SHP77 treated with DMSO at 0.1 percent for 48 hours (cell line): ENCODE data around the gene NF2.

ENCODE experiments used
- DNase-seq: peaks from one replicate; lab custom pipeline; 2025; lab: John Stamatoyannopoulos, UW

The NF2 gene

GRCh38 chr22:29702000-29702930, 98.8 kb downstream of the NF2 start:
- DNase-seq, result no peak

- no peak for DNase-seq
These were observed 99.6 kb downstream of the NF2 start for GRCh38 chr22:29702931-29703501.

- no peak for DNase-seq
These were observed 100.2 kb downstream of the NF2 start for GRCh38 chr22:29703569-29704195.

- DNase-seq, result peak; percentile 29
These were observed 101.3 kb downstream of the NF2 start for GRCh38 chr22:29704528-29705285.

GRCh38 chr22:29705651-29706050, 102.2 kb downstream of the NF2 start:
- DNase-seq, result no peak

- DNase-seq, result peak; percentile 27
These were observed 103.1 kb downstream of the NF2 start for GRCh38 chr22:29706486-29706885.

- DNase-seq, result peak; percentile 87
These were observed 103.6 kb downstream of the NF2 start for GRCh38 chr22:29707010-29707409.

GRCh38 chr22:29707471-29707870, 104.0 kb downstream of the NF2 start:
- no peak for DNase-seq

GRCh38 chr22:29710193-29710592, 106.8 kb downstream of the NF2 start:
- peak; percentile 22 for DNase-seq

- peak; percentile 83 for DNase-seq
These were observed 107.6 kb downstream of the NF2 start for GRCh38 chr22:29710922-29711593.

GRCh38 chr22:29712119-29712518, 108.7 kb downstream of the NF2 start:
- no peak for DNase-seq

GRCh38 chr22:29713156-29713727, 109.8 kb downstream of the NF2 start:
- no peak for DNase-seq

GRCh38 chr22:29715240-29715639, 111.8 kb downstream of the NF2 start:
- DNase-seq, result peak; percentile 60

- DNase-seq, result no peak
These were observed 112.3 kb downstream of the NF2 start for GRCh38 chr22:29715705-29716104.

GRCh38 chr22:29716814-29717545, 113.5 kb downstream of the NF2 start:
- peak; percentile 35 for DNase-seq

- DNase-seq, result peak; percentile 9
These were observed 114.4 kb downstream of the NF2 start for GRCh38 chr22:29717789-29718188.

- DNase-seq, result no peak
These were observed 115.8 kb downstream of the NF2 start for GRCh38 chr22:29718949-29719898.

GRCh38 chr22:29719899-29720645, 116.6 kb downstream of the NF2 start, which contains the start of gene CABP7:
CABP7 (plus strand) TSS chr22:29720003; CDS start chr22:29720425, 422 bp downstream.
- DNase-seq, result no peak
